ENCODE measurements around the gene TSEN15. TPM values are rescaled to one million over a fixed set of nuclear protein-coding genes. Genes with fewer than 3 reads are reported as not detected.
"Not testable (repeated sequence)": the region's sequence is repeated elsewhere in the genome, so short reads cannot be mapped to it uniquely, and the experiment has no call there.

Gene TSEN15
- total RNA-seq, 2 donors from 2014 or later: 12.0 to 27.7 TPM

- H3K36me3 Mint-ChIP-seq: no peaks in the 10 kb centered on the region
- ATAC-seq: no peak
- H3K9me3 Mint-ChIP-seq: no peaks in the 10 kb centered on the region
- H3K27ac Mint-ChIP-seq: no peak overlapping the region
- DNase-seq (ENCODE audit: low spot score in 2 of 2): no peak
Observed at GRCh38 chr1:184065559-184065958, 14.0 kb downstream of the TSEN15 start.

- DNase-seq (ENCODE audit: low spot score in 2 of 2) (no peak), ATAC-seq (no peak)
- Mint-ChIP-seq H3K27ac (no peak overlapping the region), H3K36me3 (peaks cover 0 to 4% of the 10 kb centered on the region in 2 donors), H3K9me3 (no peaks in the 10 kb centered on the region)
Observed at GRCh38 chr1:184068354-184068753, 16.8 kb downstream of the TSEN15 start.

- no peak for ATAC-seq
- Mint-ChIP-seq H3K36me3 (peaks cover 0 to 5% of the 10 kb centered on the region in 2 donors), H3K9me3 (no peaks in the 10 kb centered on the region), H3K27ac (no peak overlapping the region)
- no peak for DNase-seq (ENCODE audit: low spot score in 2 of 2)
Observed at GRCh38 chr1:184069675-184070074, 18.1 kb downstream of the TSEN15 start.

GRCh38 chr1:184072376-184072775 is 20.8 kb downstream of the TSEN15 start:
- peaks cover 0 to under 1% of the 10 kb centered on the region in 2 donors for H3K9me3 Mint-ChIP-seq
- H3K36me3 Mint-ChIP-seq: peaks cover 5 to 7% of the 10 kb centered on the region in 2 donors
- ATAC-seq (no peak), DNase-seq (ENCODE audit: low spot score in 2 of 2) (no peak)
- no peak overlapping the region for H3K27ac Mint-ChIP-seq

GRCh38 chr1:184074383-184074782 is 22.9 kb downstream of the TSEN15 start:
- Mint-ChIP-seq H3K27ac (no peak overlapping the region), H3K36me3 (peaks cover 5 to 7% of the 10 kb centered on the region in 2 donors), H3K9me3 (peaks cover 0 to 4% of the 10 kb centered on the region in 2 donors)
- DNase-seq (ENCODE audit: low spot score in 2 of 2) (no peak), ATAC-seq (no peak)

- H3K27ac Mint-ChIP-seq: no peak overlapping the region
- no peak for DNase-seq (ENCODE audit: low spot score in 2 of 2)
- peaks cover 0 to 4% of the 10 kb centered on the region in 2 donors for H3K9me3 Mint-ChIP-seq
- ATAC-seq: peak in 1 of 2 donors; percentile 47
- peaks cover 5 to 7% of the 10 kb centered on the region in 2 donors for H3K36me3 Mint-ChIP-seq
Observed at GRCh38 chr1:184075055-184076029, 23.8 kb downstream of the TSEN15 start.

- Mint-ChIP-seq H3K9me3 (peaks cover 0 to 4% of the 10 kb centered on the region in 2 donors), H3K36me3 (peaks cover 0 to 7% of the 10 kb centered on the region in 2 donors), H3K27ac (no peak overlapping the region)
- DNase-seq (ENCODE audit: low spot score in 2 of 2) (no peak), ATAC-seq (peak in 1 of 2 donors; percentile 81)
Observed at GRCh38 chr1:184078564-184079249, 27.2 kb downstream of the TSEN15 start.

- Mint-ChIP-seq H3K27ac (no peak overlapping the region), H3K36me3 (peaks cover 0 to 7% of the 10 kb centered on the region in 2 donors), H3K9me3 (peaks cover 0 to 4% of the 10 kb centered on the region in 2 donors)
- no peak for DNase-seq (ENCODE audit: low spot score in 2 of 2)
- ATAC-seq: no peak
Observed at GRCh38 chr1:184080309-184080708, 28.8 kb downstream of the TSEN15 start.

GRCh38 chr1:184082541-184083415 is 31.2 kb downstream of the TSEN15 start:
- no peaks in the 10 kb centered on the region for H3K36me3 Mint-ChIP-seq
- DNase-seq (ENCODE audit: low spot score in 2 of 2) (no peak), ATAC-seq (no peak)
- no peaks in the 10 kb centered on the region for H3K9me3 Mint-ChIP-seq
- no peak overlapping the region for H3K27ac Mint-ChIP-seq

- no peak for DNase-seq (ENCODE audit: low spot score in 2 of 2)
- ATAC-seq: no peak
- Mint-ChIP-seq H3K9me3 (no peaks in the 10 kb centered on the region), H3K27ac (no peak overlapping the region), H3K36me3 (no peaks in the 10 kb centered on the region)
Observed at GRCh38 chr1:184085667-184086066, 34.1 kb downstream of the TSEN15 start.

GRCh38 chr1:184088037-184088436 is 36.5 kb downstream of the TSEN15 start:
- no peak for ATAC-seq

GRCh38 chr1:184093071-184093470 is 41.5 kb downstream of the TSEN15 start:
- DNase-seq (ENCODE audit: low spot score in 2 of 2) (no peak), ATAC-seq (no peak)
- H3K9me3 Mint-ChIP-seq: no peaks in the 10 kb centered on the region
- peaks cover 0 to 16% of the 10 kb centered on the region in 2 donors for H3K36me3 Mint-ChIP-seq
- no peak overlapping the region for H3K27ac Mint-ChIP-seq

More at GRCh38 chr1:184088037-184088436, 36.5 kb downstream of the TSEN15 start:
- H3K27ac Mint-ChIP-seq: no peak overlapping the region
- no peak for DNase-seq (ENCODE audit: low spot score in 2 of 2)
- H3K36me3 Mint-ChIP-seq: no peaks in the 10 kb centered on the region
- H3K9me3 Mint-ChIP-seq: no peaks in the 10 kb centered on the region

GRCh38 chr1:184096005-184096404 is 44.5 kb downstream of the TSEN15 start:
- Mint-ChIP-seq H3K27ac (no peak overlapping the region), H3K9me3 (peaks cover 0 to 4% of the 10 kb centered on the region in 2 donors), H3K36me3 (peaks cover 9 to 21% of the 10 kb centered on the region in 2 donors)
- DNase-seq (ENCODE audit: low spot score in 2 of 2) (no peak), ATAC-seq (no peak)

- DNase-seq (ENCODE audit: low spot score in 2 of 2); ATAC-seq; H3K27ac Mint-ChIP-seq; H3K9me3 Mint-ChIP-seq: not testable (repeated sequence)
- peaks cover 9 to 21% of the 10 kb centered on the region in 2 donors for H3K36me3 Mint-ChIP-seq
Observed at GRCh38 chr1:184096580-184096979, 45.0 kb downstream of the TSEN15 start.

GRCh38 chr1:184101141-184101540 is 49.6 kb downstream of the TSEN15 start:
- peaks cover 20 to 38% of the 10 kb centered on the region in 2 donors for H3K36me3 Mint-ChIP-seq
- H3K27ac Mint-ChIP-seq: no peak overlapping the region
- no peak for ATAC-seq
- no peak for DNase-seq (ENCODE audit: low spot score in 2 of 2)
- peaks cover 14 to 24% of the 10 kb centered on the region in 2 donors for H3K9me3 Mint-ChIP-seq

- peaks cover 25 to 38% of the 10 kb centered on the region in 2 donors for H3K36me3 Mint-ChIP-seq
- peaks cover 16 to 28% of the 10 kb centered on the region in 2 donors for H3K9me3 Mint-ChIP-seq
- ATAC-seq: no peak
- DNase-seq (ENCODE audit: low spot score in 2 of 2): no peak
- no peak overlapping the region for H3K27ac Mint-ChIP-seq
Observed at GRCh38 chr1:184101571-184101970, 50.0 kb downstream of the TSEN15 start.

Measured in activated naive CD4-positive, alpha-beta T cell treated with anti-CD3 and anti-CD28 coated beads, Interleukin-2, amount 50 U/mL, for 72 hours (primary cell).